ENCODE measurements around the gene ZNF473. TPM values are rescaled to one million over a fixed set of nuclear protein-coding genes. Genes with fewer than 3 reads are reported as not detected.
A peak's percentile ranks its signal among the peaks of the same experiment; 100 is the strongest.

The ZNF473 gene
- total RNA-seq, 1 experiment from 2014 or later = 11.7 TPM

- ATAC-seq (peak; percentile 95), DNase-seq (ENCODE audit: low read depth, low spot score) (peak; percentile 97)
- Histone ChIP-seq H3K9me3 (ENCODE audit: control insufficient read depth, insufficient read depth, low read depth, low read length) (peaks cover 8% of the 10 kb centered on the region; the same call in 1 of the 2 replicates), H3K4me3 (ENCODE audit: low read depth in 2 of 2, low read length in 2 of 2) (peak within 1 kb of the TSS; percentile 91 to 92), H3K36me3 (ENCODE audit: control insufficient read depth, insufficient read depth, low read length) (peaks cover 2% of the 10 kb centered on the region), H3K27ac (ENCODE audit: low read length) (peak within 1 kb of the TSS; percentile 89), H3K27me3 (ENCODE audit: control insufficient read depth, insufficient read depth, low read length) (no peaks in the 10 kb centered on the region), H3K4me1 (ENCODE audit: control insufficient read depth, insufficient read depth, low read length) (peaks cover 4% of the 10 kb centered on the region; the same call in 1 of the 2 replicates)
- ChIA-PET POLR2A (no interaction called here), CTCF (no interaction called here)
- in situ Hi-C loops (cut with HindIII; ENCODE audit: low pct_unique_long_range_greater_than_20kb, low sequenced_read_pairs) = no loop called here
- no peak for TF ChIP-seq REST (IDR thresholded peaks at IDR 0.05; ENCODE audit: insufficient read depth in 1 of 2, low read depth in 2 of 2, low read length in 1 of 2)
- TF ChIP-seq SIN3A (IDR thresholded peaks at IDR 0.05; ENCODE audit: borderline replicate concordance, insufficient read depth, low read depth, low read length) = 0 out of 2 replicates have a peak, but pooled peaks have one; percentile 55
- TF ChIP-seq POLR2AphosphoS5 (IDR thresholded peaks at IDR 0.05; ENCODE audit: low read depth, low read length) = peak; percentile 72
- intact Hi-C loops (cut with micrococcal nuclease; ENCODE audit: unreplicated experiment) = no loop called here
- no TSS peak for BruUV-seq (replicated peaks)
These were observed 597 bp upstream of the ZNF473 start, which contains the start of gene VRK3 for GRCh38 chr19:50025022-50025793. VRK3 (minus strand) TSS chr19:50025372; CDS start chr19:50016162, 9,210 bp downstream.

DNA sequence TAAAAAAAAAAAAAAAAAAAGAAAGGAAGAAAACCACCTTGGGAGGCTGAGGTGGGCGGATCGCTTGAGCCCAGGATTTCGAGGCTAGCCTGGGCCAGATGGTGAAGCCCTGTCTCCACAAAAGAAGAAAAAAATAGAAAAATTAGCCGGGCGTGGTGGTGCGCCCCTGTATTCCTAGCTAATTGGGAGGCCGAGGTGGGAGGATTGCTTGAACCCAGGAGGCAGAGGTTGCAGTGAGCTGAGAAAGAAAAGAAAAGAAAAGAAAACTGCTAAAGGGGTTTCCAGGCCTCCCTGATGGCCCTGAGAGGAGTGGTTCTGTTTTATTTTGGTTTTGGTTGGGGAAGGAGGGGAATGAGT lies 723 bp downstream of the ZNF473 start:
- Histone ChIP-seq H3K36me3 (ENCODE audit: control insufficient read depth, insufficient read depth, low read length) (peaks cover 2% of the 10 kb centered on the region), H3K27me3 (ENCODE audit: control insufficient read depth, insufficient read depth, low read length) (no peaks in the 10 kb centered on the region), H3K4me3 (ENCODE audit: low read depth in 2 of 2, low read length in 2 of 2) (peak overlapping the region; percentile 91 to 92), H3K4me1 (ENCODE audit: control insufficient read depth, insufficient read depth, low read length) (peaks cover 4% of the 10 kb centered on the region; the same call in 1 of the 2 replicates), H3K27ac (ENCODE audit: low read length) (peak overlapping the region; percentile 87), H3K9me3 (ENCODE audit: control insufficient read depth, insufficient read depth, low read depth, low read length) (peaks cover 8% of the 10 kb centered on the region; the same call in 1 of the 2 replicates)
- no TSS peak for BruUV-seq (replicated peaks)
- TF ChIP-seq, protein P1, sequence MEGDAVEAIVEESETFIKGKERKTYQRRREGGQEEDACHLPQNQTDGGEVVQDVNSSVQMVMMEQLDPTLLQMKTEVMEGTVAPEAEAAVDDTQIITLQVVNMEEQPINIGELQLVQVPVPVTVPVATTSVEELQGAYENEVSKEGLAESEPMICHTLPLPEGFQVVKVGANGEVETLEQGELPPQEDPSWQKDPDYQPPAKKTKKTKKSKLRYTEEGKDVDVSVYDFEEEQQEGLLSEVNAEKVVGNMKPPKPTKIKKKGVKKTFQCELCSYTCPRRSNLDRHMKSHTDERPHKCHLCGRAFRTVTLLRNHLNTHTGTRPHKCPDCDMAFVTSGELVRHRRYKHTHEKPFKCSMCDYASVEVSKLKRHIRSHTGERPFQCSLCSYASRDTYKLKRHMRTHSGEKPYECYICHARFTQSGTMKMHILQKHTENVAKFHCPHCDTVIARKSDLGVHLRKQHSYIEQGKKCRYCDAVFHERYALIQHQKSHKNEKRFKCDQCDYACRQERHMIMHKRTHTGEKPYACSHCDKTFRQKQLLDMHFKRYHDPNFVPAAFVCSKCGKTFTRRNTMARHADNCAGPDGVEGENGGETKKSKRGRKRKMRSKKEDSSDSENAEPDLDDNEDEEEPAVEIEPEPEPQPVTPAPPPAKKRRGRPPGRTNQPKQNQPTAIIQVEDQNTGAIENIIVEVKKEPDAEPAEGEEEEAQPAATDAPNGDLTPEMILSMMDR (IDR thresholded peaks at IDR 0.05) = no peak
- TF ChIP-seq SIN3A (IDR thresholded peaks at IDR 0.05; ENCODE audit: borderline replicate concordance, insufficient read depth, low read depth, low read length) (no peak), TCF7L2 (IDR thresholded peaks at IDR 0.05; ENCODE audit: low read depth, low read length) (no peak), REST (IDR thresholded peaks at IDR 0.05; ENCODE audit: insufficient read depth in 1 of 2, low read depth in 2 of 2, low read length in 1 of 2) (no peak)
- ATAC-seq (no peak), DNase-seq (ENCODE audit: low read depth, low spot score) (no peak)
- ChIA-PET CTCF (no interaction called here), POLR2A (no interaction called here)
- intact Hi-C loops (cut with micrococcal nuclease; ENCODE audit: unreplicated experiment) = no loop called here
- in situ Hi-C loops (cut with HindIII; ENCODE audit: low pct_unique_long_range_greater_than_20kb, low sequenced_read_pairs) = no loop called here

All from Panc1 (cell line).